Tibial nerve (tissue), 4 donors: ENCODE results near the gene FBLIM1. TPM values are rescaled to one million over a fixed set of nuclear protein-coding genes. Genes with fewer than 3 reads are reported as not detected.
A peak's percentile ranks its signal among the peaks of the same experiment; 100 is the strongest.

ENCODE experiments used
- DNase-seq, 2 donors: peaks; one replicate each; pipeline ENCODE4 v3.0.0-alpha.2; 2019; ENCODE audit warnings: low spot score in 2 of 2
- H3K27ac ChIP-seq, 4 donors: fragments of 200-600 bp; sonication (generic) in 3 of 4; one replicate each; pipeline ENCODE4 v1.5.1; 2017 to 2019; ENCODE audit warnings: mild to moderate bottlenecking in 1 of 4
- H3K27me3 ChIP-seq, 2 donors: fragments of 200-600 bp; sonication (generic) in 1 of 2; one replicate each; pipeline versions ENCODE4 v1.5.1 to v1.6.0; 2017 to 2019
- H3K36me3 ChIP-seq, 3 donors: fragments of 200-600 bp; sonication (generic); one replicate each; pipeline ENCODE4 v1.5.1; 2018 to 2019
- H3K4me1 ChIP-seq, 4 donors: fragments of 200-600 bp; sonication (generic) in 3 of 4; one replicate each; pipeline ENCODE4 v1.5.1; 2017 to 2019
- H3K4me3 ChIP-seq, 4 donors: fragments of 200-600 bp; sonication (generic) in 3 of 4; one replicate each; pipeline ENCODE4 v1.5.1; 2017 to 2019; ENCODE audit warnings: mild to moderate bottlenecking in 1 of 4, moderate library complexity in 1 of 4
- H3K9me3 ChIP-seq, 4 donors: fragments of 200-600 bp; sonication (generic) in 3 of 4; one replicate each; pipeline ENCODE4 v1.5.1; 2017 to 2019
- CTCF ChIP-seq, 5 experiments: fragments of 200-600 bp in 3 of 5; fragments of 450-650 bp in 2 of 5; sonication (generic) in 3 of 5; IDR thresholded peaks; one replicate each; pipeline ENCODE4 v1.5.1; 2016 to 2019; ENCODE audit warnings: antibody characterized with exemption in 5 of 5, mild to moderate bottlenecking in 3 of 5, moderate library complexity in 2 of 5
- EP300 ChIP-seq, 2 donors: sonication (generic); formaldehyde crosslinking; IDR thresholded peaks; one replicate each; pipeline ENCODE4 v1.6.1; 2017; ENCODE audit warnings: antibody characterized with exemption in 2 of 2, mild to moderate bottlenecking in 1 of 2
- POLR2A ChIP-seq, 2 donors: fragments of 450-650 bp; IDR thresholded peaks; one replicate each; pipeline ENCODE4 v1.6.1; 2017; ENCODE audit warnings: antibody characterized with exemption in 2 of 2, mild to moderate bottlenecking in 2 of 2, moderate library complexity in 2 of 2
- WGBS, 2 donors: methylation state at CpG; one replicate each; pipeline ENCODE4 v1.1.5; 2018; 5-methylcytosine and 5-hydroxymethylcytosine counted together
- total RNA-seq, 4 donors: library from RNA; depleted of rRNA; stranded (reverse); fragments of >200 nt; gene quantifications; one replicate each; pipeline ENCODE4 v1.1.0, GENCODE V29; 2016

Gene FBLIM1
- total RNA-seq, 4 donors from 2014 or later, result 33.3 to 46.5 (median 44.1) TPM

GRCh38 chr1:15777909-15778707 lies 19.5 kb downstream of the FBLIM1 start:
- H3K4me1 ChIP-seq, result no peaks in the 10 kb centered on the region
- H3K27me3 ChIP-seq, result no peaks in the 10 kb centered on the region
- 85 to 93% methylated on average over 7 of the region's 7 CpGs for WGBS, 2 donors
- no peak for TF ChIP-seq POLR2A (IDR thresholded peaks at IDR 0.05)
- TF ChIP-seq CTCF (IDR thresholded peaks at IDR 0.05), result no peak
- TF ChIP-seq EP300 (IDR thresholded peaks at IDR 0.05), result no peak
- no peak overlapping the region for H3K4me3 ChIP-seq
- no peak for DNase-seq
- H3K36me3 ChIP-seq, result peaks cover 0 to 16% (median 0%) of the 10 kb centered on the region in 3 donors
- H3K27ac ChIP-seq, result no peak overlapping the region
- H3K9me3 ChIP-seq, result no peaks in the 10 kb centered on the region

GRCh38 chr1:15785683-15786082 lies 27.1 kb downstream of the FBLIM1 start:
- no peaks in the 10 kb centered on the region for H3K27me3 ChIP-seq
- DNase-seq, result no peak
- peak overlapping the region in 1 of 4 donors; percentile 40 for H3K27ac ChIP-seq
- no peaks in the 10 kb centered on the region for H3K9me3 ChIP-seq
- H3K4me3 ChIP-seq, result no peak overlapping the region
- peaks cover 0 to 11% (median 0%) of the 10 kb centered on the region in 4 donors for H3K4me1 ChIP-seq
- TF ChIP-seq EP300 (IDR thresholded peaks at IDR 0.05) (no peak), POLR2A (IDR thresholded peaks at IDR 0.05) (no peak), CTCF (IDR thresholded peaks at IDR 0.05) (no peak)
- 91 to 100% methylated on average over 3 to 8 of the region's 8 CpGs for WGBS, 2 donors
- peaks cover 0 to 7% (median 0%) of the 10 kb centered on the region in 3 donors for H3K36me3 ChIP-seq

GRCh38 chr1:15786581-15786980 lies 28.0 kb downstream of the FBLIM1 start:
- peak in 1 of 2 donors; percentile 30 for DNase-seq
- H3K4me3 ChIP-seq, result no peak overlapping the region
- H3K9me3 ChIP-seq, result no peaks in the 10 kb centered on the region
- H3K27me3 ChIP-seq, result no peaks in the 10 kb centered on the region
- peaks cover 0 to 7% (median 0%) of the 10 kb centered on the region in 3 donors for H3K36me3 ChIP-seq
- WGBS, 2 donors, result 77 to 81% methylated on average over 10 of the region's 10 CpGs
- H3K27ac ChIP-seq, result peak overlapping the region in 2 of 4 donors; percentile 40 to 55
- peaks cover 0 to 11% (median 0%) of the 10 kb centered on the region in 4 donors for H3K4me1 ChIP-seq
- no peak for TF ChIP-seq CTCF (IDR thresholded peaks at IDR 0.05)
- no peak for TF ChIP-seq POLR2A (IDR thresholded peaks at IDR 0.05)
- peak in 1 of 2 donors; percentile 2 for TF ChIP-seq EP300 (IDR thresholded peaks at IDR 0.05)

GRCh38 chr1:15788624-15789301 lies 30.2 kb downstream of the FBLIM1 start:
- Histone ChIP-seq H3K27me3 (no peaks in the 10 kb centered on the region), H3K36me3 (peaks cover 0 to 7% (median 0%) of the 10 kb centered on the region in 3 donors), H3K4me3 (no peak overlapping the region), H3K27ac (no peak overlapping the region), H3K9me3 (no peaks in the 10 kb centered on the region), H3K4me1 (peaks cover 0 to 26% (median 2%) of the 10 kb centered on the region in 4 donors)
- TF ChIP-seq EP300 (IDR thresholded peaks at IDR 0.05), result no peak
- TF ChIP-seq CTCF (IDR thresholded peaks at IDR 0.05), result no peak
- TF ChIP-seq POLR2A (IDR thresholded peaks at IDR 0.05), result no peak
- no peak for DNase-seq
- 66 to 74% methylated on average over 13 of the region's 13 CpGs for WGBS, 2 donors

- H3K36me3 ChIP-seq, result no peaks in the 10 kb centered on the region
- peak overlapping the region in 3 of 4 donors; percentile 55 to 82 (median 80) for H3K27ac ChIP-seq
- no peaks in the 10 kb centered on the region for H3K27me3 ChIP-seq
- TF ChIP-seq EP300 (IDR thresholded peaks at IDR 0.05), result no peak
- TF ChIP-seq CTCF (IDR thresholded peaks at IDR 0.05), result no peak
- no peak for TF ChIP-seq POLR2A (IDR thresholded peaks at IDR 0.05)
- H3K4me3 ChIP-seq, result no peak overlapping the region
- H3K9me3 ChIP-seq, result no peaks in the 10 kb centered on the region
- peaks cover 0 to 65% (median 27%) of the 10 kb centered on the region in 4 donors for H3K4me1 ChIP-seq
- DNase-seq, result no peak
- WGBS, 2 donors, result 89 to 96% methylated on average over 2 of the region's 2 CpGs
Measured at GRCh38 chr1:15796086-15796462, 37.5 kb downstream of the FBLIM1 start.
